GM12891 (cell line): ENCODE data around the gene RAD9B.
"Not testable (repeated sequence)": the region's sequence is repeated elsewhere in the genome, so short reads cannot be mapped to it uniquely, and the experiment has no call there.

ENCODE experiments used
- POLR2A ChIP-seq: IDR thresholded peaks from 2 replicates; pipeline ENCODE4 v1.6.1; 2011; ENCODE audit warnings: low read depth, low read length, control low read depth
- POLR2AphosphoS5 ChIP-seq: IDR thresholded peaks from 2 replicates; pipeline ENCODE4 v1.6.1; 2011; ENCODE audit warnings: low read depth, low read length, control low read depth

DNA sequence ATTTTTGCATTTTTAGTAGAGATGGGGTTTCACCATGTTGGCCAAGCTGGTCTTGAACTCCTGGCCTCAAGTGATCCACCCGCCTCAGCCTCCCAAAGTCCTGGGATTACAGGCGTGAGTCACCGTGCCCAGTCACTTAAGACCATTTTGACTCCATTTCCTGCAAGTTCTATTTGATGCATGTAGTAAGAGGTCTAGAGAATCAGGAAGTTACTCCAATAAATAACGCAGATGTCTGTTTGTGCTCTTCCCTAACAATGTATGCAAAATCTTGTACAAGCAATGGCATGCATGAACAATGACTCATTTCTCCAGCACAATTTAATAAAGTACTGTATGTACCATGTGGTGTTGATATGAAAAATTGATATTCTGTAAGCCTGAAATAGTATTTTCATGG lies 43.1 kb downstream of the RAD9B start:
- not testable (repeated sequence) for TF ChIP-seq POLR2A, POLR2AphosphoS5
